ENCODE results near the gene ADAMTS9.

The ADAMTS9 gene

GRCh38 chr3:64676831-64677230 lies 11.0 kb downstream of the ADAMTS9 start:
- H3K9me3 Mint-ChIP-seq, result no peaks in the 10 kb centered on the region
- no peaks in the 10 kb centered on the region for H3K4me1 Mint-ChIP-seq
- no peak overlapping the region for H3K4me3 Mint-ChIP-seq
- H3K36me3 Mint-ChIP-seq, result no peaks in the 10 kb centered on the region
- H3K27ac Mint-ChIP-seq, result no peak overlapping the region
- DNase-seq, result no peak
- no peaks in the 10 kb centered on the region for H3K27me3 Mint-ChIP-seq
- ATAC-seq (replicated peaks), result no peak

- Mint-ChIP-seq H3K4me1 (no peaks in the 10 kb centered on the region), H3K9me3 (no peaks in the 10 kb centered on the region), H3K4me3 (no peak overlapping the region), H3K27me3 (no peaks in the 10 kb centered on the region), H3K36me3 (no peaks in the 10 kb centered on the region), H3K27ac (no peak overlapping the region)
- no peak for ATAC-seq (replicated peaks)
- DNase-seq, result no peak
These were observed 12.0 kb downstream of the ADAMTS9 start for GRCh38 chr3:64675687-64676247.

- H3K4me3 Mint-ChIP-seq, result no peak overlapping the region
- no peak for DNase-seq
These were observed 13.2 kb downstream of the ADAMTS9 start for GRCh38 chr3:64674591-64675076.

GRCh38 chr3:64673159-64673715 lies 14.6 kb downstream of the ADAMTS9 start:
- Mint-ChIP-seq H3K9me3 (no peaks in the 10 kb centered on the region), H3K4me1 (no peaks in the 10 kb centered on the region), H3K4me3 (no peak overlapping the region), H3K27ac (no peak overlapping the region), H3K36me3 (no peaks in the 10 kb centered on the region), H3K27me3 (no peaks in the 10 kb centered on the region)
- no peak for DNase-seq
- ATAC-seq (replicated peaks), result no peak

More at GRCh38 chr3:64674591-64675076, 13.2 kb downstream of the ADAMTS9 start:
- Mint-ChIP-seq H3K36me3 (no peaks in the 10 kb centered on the region), H3K27ac (no peak overlapping the region), H3K9me3 (no peaks in the 10 kb centered on the region), H3K4me1 (no peaks in the 10 kb centered on the region), H3K27me3 (no peaks in the 10 kb centered on the region)
- ATAC-seq (replicated peaks), result no peak

- Mint-ChIP-seq H3K27ac (no peak overlapping the region), H3K27me3 (no peaks in the 10 kb centered on the region), H3K9me3 (no peaks in the 10 kb centered on the region), H3K4me1 (no peaks in the 10 kb centered on the region), H3K4me3 (no peak overlapping the region), H3K36me3 (no peaks in the 10 kb centered on the region)
- DNase-seq (no peak), ATAC-seq (replicated peaks) (no peak)
These were observed 19.0 kb downstream of the ADAMTS9 start for GRCh38 chr3:64668582-64669510.

GRCh38 chr3:64667887-64668581 lies 19.8 kb downstream of the ADAMTS9 start:
- DNase-seq (no peak), ATAC-seq (replicated peaks) (no peak)
- Mint-ChIP-seq H3K4me1 (no peaks in the 10 kb centered on the region), H3K27ac (no peak overlapping the region), H3K9me3 (no peaks in the 10 kb centered on the region), H3K36me3 (no peaks in the 10 kb centered on the region), H3K27me3 (no peaks in the 10 kb centered on the region), H3K4me3 (no peak overlapping the region)

DNA sequence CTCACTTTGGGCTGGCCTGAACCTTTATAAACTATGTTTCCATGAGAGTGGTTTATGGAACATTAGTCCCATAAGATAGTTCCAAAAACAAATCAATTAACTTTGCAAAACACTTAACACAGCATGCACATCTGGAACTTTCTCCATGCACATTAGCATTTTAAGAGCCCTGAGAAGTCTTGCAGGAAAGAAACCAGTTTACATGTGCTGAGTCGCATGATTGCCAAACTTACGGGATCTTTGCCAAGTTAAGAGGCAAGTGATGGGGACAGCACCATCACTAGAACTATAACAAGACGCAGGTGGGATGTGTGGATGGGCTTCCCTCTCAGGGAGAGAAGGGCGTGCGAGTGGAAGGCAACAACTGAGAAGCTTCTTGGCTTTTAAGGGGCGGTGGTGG lies 20.7 kb downstream of the ADAMTS9 start:
- no peaks in the 10 kb centered on the region for H3K36me3 Mint-ChIP-seq
- no peak overlapping the region for H3K4me3 Mint-ChIP-seq
- H3K27me3 Mint-ChIP-seq, result no peaks in the 10 kb centered on the region
- DNase-seq, result no peak
- H3K9me3 Mint-ChIP-seq, result peaks cover 4 to 5% of the 10 kb centered on the region in 2 donors
- no peak overlapping the region for H3K27ac Mint-ChIP-seq
- no peak for ATAC-seq (replicated peaks)
- no peaks in the 10 kb centered on the region for H3K4me1 Mint-ChIP-seq

DNA sequence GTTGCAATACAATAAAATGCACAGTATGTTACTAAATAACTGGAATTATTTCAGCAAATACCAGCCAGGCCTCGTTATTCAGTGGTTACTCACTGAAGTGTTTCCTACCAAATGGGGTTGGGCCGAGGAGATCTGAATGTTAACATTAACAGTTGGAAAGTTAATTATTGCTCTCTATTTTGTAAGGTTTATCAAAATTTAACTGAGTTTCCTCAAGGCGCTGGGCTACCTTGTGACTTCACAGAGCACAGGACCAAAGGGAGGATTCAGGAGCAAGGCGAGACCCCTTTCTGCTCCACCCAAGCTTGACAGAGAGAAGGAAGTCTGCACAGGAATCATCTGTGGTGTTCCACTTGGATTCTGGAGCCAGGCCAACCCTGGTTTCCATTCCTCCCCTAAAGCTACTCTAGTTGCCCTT lies 21.6 kb downstream of the ADAMTS9 start:
- Mint-ChIP-seq H3K27me3 (no peaks in the 10 kb centered on the region), H3K36me3 (no peaks in the 10 kb centered on the region), H3K27ac (no peak overlapping the region), H3K9me3 (peaks cover 8 to 9% of the 10 kb centered on the region in 2 donors), H3K4me1 (no peaks in the 10 kb centered on the region), H3K4me3 (no peak overlapping the region)
- ATAC-seq (replicated peaks), result no peak
- DNase-seq, result no peak

- no peak overlapping the region for H3K4me3 Mint-ChIP-seq
- peaks cover 8 to 9% of the 10 kb centered on the region in 2 donors for H3K9me3 Mint-ChIP-seq
- no peak for DNase-seq
- no peaks in the 10 kb centered on the region for H3K36me3 Mint-ChIP-seq
- H3K27me3 Mint-ChIP-seq, result no peaks in the 10 kb centered on the region
- H3K4me1 Mint-ChIP-seq, result no peaks in the 10 kb centered on the region
- no peak for ATAC-seq (replicated peaks)
- no peak overlapping the region for H3K27ac Mint-ChIP-seq
These were observed 23.4 kb downstream of the ADAMTS9 start for GRCh38 chr3:64664397-64664796.

GRCh38 chr3:64659617-64659978 lies 28.2 kb downstream of the ADAMTS9 start:
- no peaks in the 10 kb centered on the region for H3K27me3 Mint-ChIP-seq
- no peak for ATAC-seq (replicated peaks)
- no peak for DNase-seq
- H3K4me1 Mint-ChIP-seq, result no peaks in the 10 kb centered on the region
- no peak overlapping the region for H3K4me3 Mint-ChIP-seq
- H3K9me3 Mint-ChIP-seq, result peaks cover 8 to 9% of the 10 kb centered on the region in 2 donors
- no peaks in the 10 kb centered on the region for H3K36me3 Mint-ChIP-seq
- H3K27ac Mint-ChIP-seq, result no peak overlapping the region

DNA sequence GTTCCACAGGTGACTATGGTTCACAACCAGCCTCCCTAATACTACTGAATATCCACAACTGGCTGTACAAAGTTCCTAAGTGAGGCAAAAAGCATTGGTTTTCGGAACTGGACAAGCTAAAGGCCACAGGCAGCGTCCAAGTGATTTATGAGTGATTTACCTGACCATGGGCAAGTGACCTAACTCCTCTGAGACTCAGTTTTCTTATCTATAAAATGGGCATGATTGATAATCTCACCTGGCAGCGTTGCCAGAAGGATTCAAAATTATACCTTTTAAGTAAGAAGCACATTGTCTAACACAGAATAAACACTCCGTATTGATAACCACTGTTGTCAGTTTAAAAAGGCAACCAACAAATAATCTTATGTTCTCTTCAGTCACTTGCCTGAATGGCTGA lies 29.8 kb downstream of the ADAMTS9 start:
- DNase-seq (no peak), ATAC-seq (replicated peaks) (no peak)
- Mint-ChIP-seq H3K4me1 (no peaks in the 10 kb centered on the region), H3K27me3 (no peaks in the 10 kb centered on the region), H3K9me3 (peaks cover 8 to 9% of the 10 kb centered on the region in 2 donors), H3K27ac (no peak overlapping the region), H3K4me3 (no peak overlapping the region), H3K36me3 (no peaks in the 10 kb centered on the region)

DNA sequence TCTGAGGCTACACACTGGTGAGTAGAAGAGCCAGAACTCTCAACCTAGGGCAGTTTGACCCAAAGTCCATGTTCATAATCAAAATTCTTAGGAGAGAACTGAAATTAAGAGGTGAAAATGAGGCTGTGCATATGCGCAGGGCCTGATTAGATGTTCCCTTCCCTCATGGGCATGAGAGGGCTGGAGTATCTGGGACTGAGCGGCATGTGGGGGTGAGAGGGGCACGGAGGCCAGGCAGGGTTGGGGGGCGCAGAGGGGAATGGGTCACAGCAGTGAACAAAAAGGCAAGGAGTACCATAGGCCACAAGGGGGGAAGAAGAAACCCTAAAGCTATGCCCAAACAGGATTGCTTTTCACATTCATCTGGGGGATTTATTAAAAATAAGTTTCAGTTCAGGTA lies 31.3 kb downstream of the ADAMTS9 start:
- Mint-ChIP-seq H3K27me3 (no peaks in the 10 kb centered on the region), H3K4me1 (no peaks in the 10 kb centered on the region), H3K4me3 (no peak overlapping the region), H3K36me3 (no peaks in the 10 kb centered on the region), H3K9me3 (no peaks in the 10 kb centered on the region), H3K27ac (no peak overlapping the region)
- ATAC-seq (replicated peaks), result no peak
- no peak for DNase-seq

- Mint-ChIP-seq H3K9me3 (no peaks in the 10 kb centered on the region), H3K27me3 (no peaks in the 10 kb centered on the region), H3K4me3 (no peak overlapping the region), H3K4me1 (no peaks in the 10 kb centered on the region), H3K27ac (no peak overlapping the region), H3K36me3 (no peaks in the 10 kb centered on the region)
- DNase-seq (no peak), ATAC-seq (replicated peaks) (no peak)
These were observed 32.6 kb downstream of the ADAMTS9 start for GRCh38 chr3:64655160-64655559.

GRCh38 chr3:64654013-64654412 lies 33.8 kb downstream of the ADAMTS9 start:
- H3K4me3 Mint-ChIP-seq, result no peak overlapping the region
- H3K9me3 Mint-ChIP-seq, result no peaks in the 10 kb centered on the region
- no peaks in the 10 kb centered on the region for H3K36me3 Mint-ChIP-seq
- DNase-seq (no peak), ATAC-seq (replicated peaks) (no peak)
- H3K4me1 Mint-ChIP-seq, result no peaks in the 10 kb centered on the region
- H3K27me3 Mint-ChIP-seq, result no peaks in the 10 kb centered on the region
- no peak overlapping the region for H3K27ac Mint-ChIP-seq
